ENCODE data around the gene CHD2.

CHD2 gene

DNA sequence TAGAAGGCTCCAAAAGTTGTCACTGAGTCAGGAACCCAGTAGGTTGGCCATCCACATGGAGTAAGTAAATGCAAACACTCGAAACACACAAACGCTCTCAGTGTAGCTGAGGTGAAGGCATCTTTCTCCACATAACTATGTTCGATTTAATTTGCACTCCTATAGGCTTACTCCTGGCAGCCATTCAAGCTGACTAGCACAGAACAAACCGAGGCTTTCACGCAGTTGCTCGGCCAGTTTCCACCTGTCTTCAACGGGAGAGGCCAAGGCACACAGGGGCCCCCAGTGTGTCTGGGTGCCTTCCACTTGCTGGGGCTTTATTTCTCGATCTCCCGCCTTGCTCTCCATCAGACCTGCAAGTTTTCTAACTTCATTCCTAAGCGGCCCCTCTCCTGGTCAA, 170.0 kb downstream of the CHD2 start:
- TF ChIP-seq PATZ1 (CRISPR knock-in tag; IDR thresholded peaks at IDR 0.05; ENCODE audit: borderline replicate concordance) (no peak), BACH2 (CRISPR knock-in tag; IDR thresholded peaks at IDR 0.05; ENCODE audit: borderline replicate concordance) (no peak), ZNF565 (CRISPR knock-in tag; conservative IDR thresholded peaks at IDR 0.05; ENCODE audit: low read depth) (no peak), PPARA (CRISPR knock-in tag; IDR thresholded peaks at IDR 0.05; ENCODE audit: borderline replicate concordance) (no peak), ZC3H10 (CRISPR knock-in tag; IDR thresholded peaks at IDR 0.05) (no peak), GLIS3 (CRISPR knock-in tag; IDR thresholded peaks at IDR 0.05) (no peak), OSR1 (CRISPR knock-in tag; IDR thresholded peaks at IDR 0.05) (no peak), RARB (CRISPR knock-in tag; IDR thresholded peaks at IDR 0.05) (no peak), CSRNP3 (CRISPR knock-in tag; IDR thresholded peaks at IDR 0.05) (no peak), TSHZ2 (CRISPR knock-in tag; IDR thresholded peaks at IDR 0.05) (no peak), CREB5 (CRISPR knock-in tag; IDR thresholded peaks at IDR 0.05; ENCODE audit: low read depth) (no peak), ESRRG (CRISPR knock-in tag; IDR thresholded peaks at IDR 0.05) (no peak)
- ATAC-seq: no peak

DNA sequence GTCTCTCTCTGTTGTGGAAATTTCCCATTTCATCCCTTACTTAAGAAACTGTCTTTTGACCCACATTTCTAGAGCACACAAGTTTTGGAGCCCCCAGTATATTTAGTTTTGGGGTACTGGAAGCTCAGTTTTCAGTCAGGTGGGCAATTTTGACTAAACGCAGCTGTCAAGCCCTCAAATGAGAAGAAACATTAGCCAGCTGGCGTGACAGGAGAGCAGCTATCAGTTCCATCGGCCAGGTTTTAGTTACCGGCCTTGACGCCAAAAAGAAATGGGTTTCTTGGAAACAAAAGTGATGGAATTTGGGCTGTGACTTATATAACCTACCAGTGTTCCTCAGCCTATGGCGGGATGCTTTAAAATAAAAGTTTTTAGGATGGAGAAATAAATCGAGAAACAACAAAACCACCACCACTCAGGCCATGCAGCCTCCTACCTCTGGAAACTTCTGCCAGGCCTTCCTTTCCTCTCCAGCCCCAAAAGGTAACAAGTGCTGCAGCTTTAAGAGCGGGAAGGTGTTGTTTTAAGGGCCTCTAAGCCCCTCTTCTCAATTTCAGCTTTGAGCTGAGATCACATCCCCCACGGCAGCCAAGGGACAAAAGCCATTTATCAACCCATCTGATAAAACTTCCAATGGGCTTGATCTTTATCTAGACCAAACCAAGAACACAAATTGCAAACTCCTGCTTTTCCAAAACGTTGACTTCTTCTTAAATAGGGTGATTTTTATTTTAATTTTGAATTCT, 170.6 kb downstream of the CHD2 start:
- TF ChIP-seq SNAI2 (CRISPR knock-in tag; IDR thresholded peaks at IDR 0.05) (no peak), ZNF8 (CRISPR knock-in tag; IDR thresholded peaks at IDR 0.05) (no peak), ZNF70 (CRISPR knock-in tag; IDR thresholded peaks at IDR 0.05) (no peak), CSDC2 (CRISPR knock-in tag; IDR thresholded peaks at IDR 0.05) (no peak), CSRNP3 (CRISPR knock-in tag; IDR thresholded peaks at IDR 0.05) (no peak), RARB (CRISPR knock-in tag; IDR thresholded peaks at IDR 0.05) (no peak), CREB5 (CRISPR knock-in tag; IDR thresholded peaks at IDR 0.05; ENCODE audit: low read depth) (no peak), ZFP30 (CRISPR knock-in tag; IDR thresholded peaks at IDR 0.05) (no peak), OSR1 (CRISPR knock-in tag; IDR thresholded peaks at IDR 0.05) (no peak), BACH2 (CRISPR knock-in tag; IDR thresholded peaks at IDR 0.05; ENCODE audit: borderline replicate concordance) (no peak), ISL1 (CRISPR knock-in tag; IDR thresholded peaks at IDR 0.05) (no peak), PPARA (CRISPR knock-in tag; IDR thresholded peaks at IDR 0.05; ENCODE audit: borderline replicate concordance) (no peak), GLIS3 (CRISPR knock-in tag; IDR thresholded peaks at IDR 0.05) (no peak), ZFP3 (CRISPR knock-in tag; IDR thresholded peaks at IDR 0.05) (no peak), TSHZ2 (CRISPR knock-in tag; IDR thresholded peaks at IDR 0.05) (no peak)
- TF ChIP-seq, protein P1, sequence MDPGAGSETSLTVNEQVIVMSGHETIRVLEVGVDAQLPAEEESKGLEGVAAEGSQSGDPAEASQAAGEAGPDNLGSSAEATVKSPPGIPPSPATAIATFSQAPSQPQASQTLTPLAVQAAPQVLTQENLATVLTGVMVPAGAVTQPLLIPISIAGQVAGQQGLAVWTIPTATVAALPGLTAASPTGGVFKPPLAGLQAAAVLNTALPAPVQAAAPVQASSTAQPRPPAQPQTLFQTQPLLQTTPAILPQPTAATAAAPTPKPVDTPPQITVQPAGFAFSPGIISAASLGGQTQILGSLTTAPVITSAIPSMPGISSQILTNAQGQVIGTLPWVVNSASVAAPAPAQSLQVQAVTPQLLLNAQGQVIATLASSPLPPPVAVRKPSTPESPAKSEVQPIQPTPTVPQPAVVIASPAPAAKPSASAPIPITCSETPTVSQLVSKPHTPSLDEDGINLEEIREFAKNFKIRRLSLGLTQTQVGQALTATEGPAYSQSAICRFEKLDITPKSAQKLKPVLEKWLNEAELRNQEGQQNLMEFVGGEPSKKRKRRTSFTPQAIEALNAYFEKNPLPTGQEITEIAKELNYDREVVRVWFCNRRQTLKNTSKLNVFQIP (CRISPR knock-in tag; IDR thresholded peaks at IDR 0.05; ENCODE audit: borderline replicate concordance, low read depth): no peak
- ATAC-seq: no peak
